Testis (tissue), 3 donors: ENCODE results near the gene ST6GALNAC2. TPM values are rescaled to one million over a fixed set of nuclear protein-coding genes. Genes with fewer than 3 reads are reported as not detected.
"Not testable (repeated sequence)": the region's sequence is repeated elsewhere in the genome, so short reads cannot be mapped to it uniquely, and the experiment has no call there.

Experiments
- DNase-seq: peaks from one replicate; pipeline ENCODE4 v3.0.0-alpha.2; 2019
- H3K27ac ChIP-seq, 2 donors: fragments of 200-600 bp; sonication (generic); one replicate each; pipeline ENCODE4 v1.5.1; 2019
- H3K27me3 ChIP-seq: fragments of 200-600 bp; sonication (generic); one replicate; pipeline ENCODE4 v1.5.1; 2019
- H3K36me3 ChIP-seq: fragments of 200-600 bp; sonication (generic); one replicate; pipeline ENCODE4 v1.5.1; 2017; ENCODE audit warnings: low read depth; ENCODE audit errors: missing control alignments
- H3K4me1 ChIP-seq: fragments of 200-600 bp; sonication (generic); one replicate; pipeline ENCODE4 v1.5.1; 2019
- H3K4me3 ChIP-seq, 2 donors: fragments of 200-600 bp; sonication (generic); one replicate each; pipeline ENCODE4 v1.5.1; 2017 to 2019
- H3K9me3 ChIP-seq: fragments of 200-600 bp; sonication (generic); one replicate; pipeline ENCODE4 v1.5.1; 2017
- CTCF ChIP-seq, 3 experiments: fragments of 450-650 bp in 2 of 3; fragments of 200-600 bp in 1 of 3; sonication (generic) in 1 of 3; IDR thresholded peaks; one replicate each; pipeline ENCODE4 v1.5.1; 2016 to 2019; ENCODE audit warnings: antibody characterized with exemption in 3 of 3, mild to moderate bottlenecking in 2 of 3, moderate library complexity in 1 of 3
- POLR2A ChIP-seq: fragments of 450-650 bp; IDR thresholded peaks from one replicate; pipeline ENCODE4 v1.6.1; 2017; ENCODE audit warnings: antibody characterized with exemption, mild to moderate bottlenecking, moderate library complexity
- WGBS, 2 donors: methylation state at CpG; one replicate each; pipeline ENCODE4 v1.1.5; 2018; 5-methylcytosine and 5-hydroxymethylcytosine counted together
- intact Hi-C: fragments of 100-400 bp; cut with DNase I; formaldehyde crosslinking; loops from one replicate; pipeline ENCODE4 v1.15.1; 2023; ENCODE audit warnings: low total_unique reads
- polyA plus RNA-seq: library from polyadenylated mRNA; stranded (reverse); fragments of 350-450 nt; fragmentation: Illumina TruSeq; extraction: RNeasy Lipid Tissue Mini Kit (QIAGEN cat#74804); gene quantifications from one replicate; pipeline ENCODE4 v1.2.3, GENCODE V29; 2014; ENCODE audit warnings: low read depth, low replicate concordance; ENCODE audit not compliant: insufficient read depth
- total RNA-seq, 2 donors: library from RNA; depleted of rRNA; stranded (reverse); fragments of >200 nt; gene quantifications; one replicate each; pipeline ENCODE4 v1.2.3, GENCODE V29; 2016

Gene ST6GALNAC2
- total and polyA plus RNA-seq, 3 donors from 2014 or later = 29.7 to 107 (median 87.5) TPM

- Histone ChIP-seq H3K4me3 (peak overlapping the region in 1 of 2 donors; percentile 12), H3K27ac (no peak overlapping the region), H3K27me3 (no peaks in the 10 kb centered on the region), H3K36me3 (no peaks in the 10 kb centered on the region), H3K4me1 (peaks cover 37% of the 10 kb centered on the region), H3K9me3 (no peaks in the 10 kb centered on the region)
- WGBS, 2 donors = 19 to 54% methylated on average over 15 to 35 of the region's 35 CpGs
- peak; percentile 77 for DNase-seq
- TF ChIP-seq POLR2A = no peak
- TF ChIP-seq CTCF (IDR thresholded peaks at IDR 0.05) = peak; percentile 98 to 100 (median 99)
- intact Hi-C loops = loop anchor here (10.0 kb wide), 1 partner anchor 181 kb away; no protein-coding TSS in a partner anchor
Measured at GRCh38 chr17:76523084-76524037, 62.3 kb downstream of the ST6GALNAC2 start.

- intact Hi-C loops = loop anchor here (10.0 kb wide), 1 partner anchor 183 kb away; no protein-coding TSS in a partner anchor
Measured at GRCh38 chr17:76521683-76522082, 64.0 kb downstream of the ST6GALNAC2 start.

GRCh38 chr17:76521262-76521661 is 64.4 kb downstream of the ST6GALNAC2 start:
- TF ChIP-seq CTCF (IDR thresholded peaks at IDR 0.05) (no peak), POLR2A (no peak)
- Histone ChIP-seq H3K4me1 (peaks cover 23% of the 10 kb centered on the region), H3K9me3 (no peaks in the 10 kb centered on the region), H3K4me3 (no peak overlapping the region), H3K27me3 (no peaks in the 10 kb centered on the region), H3K36me3 (no peaks in the 10 kb centered on the region), H3K27ac (no peak overlapping the region)
- intact Hi-C loops = loop anchor here (10.0 kb wide), 1 partner anchor 184 kb away; no protein-coding TSS in a partner anchor
- 89 to 94% methylated on average over 7 of the region's 7 CpGs for WGBS, 2 donors
- no peak for DNase-seq

More at GRCh38 chr17:76521683-76522082, 64.0 kb downstream of the ST6GALNAC2 start:
- H3K4me3 ChIP-seq, H3K27ac ChIP-seq, H3K27me3 ChIP-seq, DNase-seq, H3K9me3 ChIP-seq, H3K36me3 ChIP-seq: not testable (repeated sequence)
- WGBS, 2 donors = 90 to 96% methylated on average over 10 of the region's 10 CpGs
- H3K4me1 ChIP-seq = peaks cover 23% of the 10 kb centered on the region

GRCh38 chr17:76519048-76519966 is 66.4 kb downstream of the ST6GALNAC2 start:
- Histone ChIP-seq H3K4me3 (no peak overlapping the region), H3K27ac (no peak overlapping the region), H3K36me3 (no peaks in the 10 kb centered on the region), H3K4me1 (peaks cover 12% of the 10 kb centered on the region), H3K27me3 (no peaks in the 10 kb centered on the region), H3K9me3 (no peaks in the 10 kb centered on the region)
- DNase-seq = no peak
- intact Hi-C loops = no loop called here
- WGBS, 2 donors = 80 to 83% methylated on average over 15 of the region's 15 CpGs
- TF ChIP-seq POLR2A = no peak
- no peak for TF ChIP-seq CTCF (IDR thresholded peaks at IDR 0.05)

GRCh38 chr17:76517638-76518038 is 68.0 kb downstream of the ST6GALNAC2 start:
- no peak for TF ChIP-seq POLR2A
- no peak for TF ChIP-seq CTCF (IDR thresholded peaks at IDR 0.05)
- DNase-seq = no peak
- no peak overlapping the region for H3K27ac ChIP-seq
- no peak overlapping the region for H3K4me3 ChIP-seq
- 78 to 83% methylated on average over 8 to 11 of the region's 11 CpGs for WGBS, 2 donors
- no peaks in the 10 kb centered on the region for H3K36me3 ChIP-seq
- H3K4me1 ChIP-seq = peaks cover 2% of the 10 kb centered on the region
- H3K9me3 ChIP-seq = no peaks in the 10 kb centered on the region
- no peaks in the 10 kb centered on the region for H3K27me3 ChIP-seq
- intact Hi-C loops = no loop called here
